IMR-90 (cell line): ENCODE data around the gene ANKMY1.

Experiments used
- CTCF ChIP-seq: conservative IDR thresholded peaks from 2 replicates; pipeline ENCODE4 v1.5.1; 2012; ENCODE audit warnings: mild to moderate bottlenecking, low read depth, low read length, improper control_type of control experiment
- POLR2A ChIP-seq: IDR thresholded peaks from 2 replicates; pipeline ENCODE4 v1.6.1; 2012; ENCODE audit warnings: mild to moderate bottlenecking, low read depth, low read length

GRCh38 chr2:240531038-240531437 lies 26.8 kb downstream of the ANKMY1 start:
- TF ChIP-seq CTCF (no peak), POLR2A (no peak)
